OCI-LY7 (cell line): Measurements from ENCODE around the gene SPACA4. TPM values are rescaled to one million over a fixed set of nuclear protein-coding genes. Genes with fewer than 3 reads are reported as not detected.

Experiments used
- Bru-seq: library from RNA; stranded (reverse); fragments of 400-500 nt; gene quantifications from one replicate; lab custom pipeline; 2021; lab: Mats Ljungman, UMichigan
- BruChase-seq, 2 experiments: library from RNA; stranded (reverse); fragments of 400-500 nt; gene quantifications; one replicate each; lab custom pipeline; 2021; lab: Mats Ljungman, UMichigan
- BruUV-seq: library from RNA; stranded (reverse); fragments of 400-500 nt; replicated peaks from 2 replicates; lab custom pipeline; 2021; lab: Mats Ljungman, UMichigan
- CTCF ChIA-PET: fragments of 300-600 bp; sonication (Branson Sonifier 250); formaldehyde crosslinking; loops from one replicate; lab custom pipeline; 2022; ENCODE audit warnings: antibody characterized with exemption; ENCODE audit not compliant: unreplicated experiment; lab: Charles Lee
- POLR2A ChIA-PET: fragments of 300-600 bp; sonication (Branson Sonifier 250); formaldehyde crosslinking; loops from one replicate; lab custom pipeline; 2022; ENCODE audit warnings: antibody characterized with exemption; lab: Charles Lee
- DNase-seq: peaks from one replicate; pipeline ENCODE4 v3.0.0-alpha.2; 2015; ENCODE audit warnings: low spot score
- H2AFZ ChIP-seq: fragments of 200-600 bp; sonication (generic), shearing (Covaris generic); 2 replicates; pipeline ENCODE4 v1.6.1; 2014; ENCODE audit warnings: mild to moderate bottlenecking, antibody characterized with exemption, low read length, moderate library complexity
- H3K27ac ChIP-seq: fragments of 200-600 bp; sonication (generic); 2 replicates; pipeline ENCODE4 v1.5.1; 2014; ENCODE audit warnings: mixed run types, low read depth, mild to moderate bottlenecking, moderate library complexity, low read length, inconsistent platforms; ENCODE audit not compliant: poor library complexity, severe bottlenecking
- H3K36me3 ChIP-seq: fragments of 200-600 bp; sonication (generic); 2 replicates; pipeline ENCODE4 v1.6.1; 2014; ENCODE audit warnings: mild to moderate bottlenecking, antibody characterized with exemption, low read length, moderate library complexity, mixed read lengths; ENCODE audit not compliant: insufficient read depth
- H3K4me1 ChIP-seq: fragments of 200-600 bp; sonication (generic); 2 replicates; pipeline ENCODE4 v1.5.1; 2014; ENCODE audit warnings: mild to moderate bottlenecking, low read length; ENCODE audit not compliant: insufficient read depth, poor library complexity, severe bottlenecking
- H3K4me2 ChIP-seq: fragments of 200-600 bp; sonication (generic); 2 replicates; pipeline ENCODE4 v1.6.1; 2014; ENCODE audit warnings: mild to moderate bottlenecking, low read length
- H3K4me3 ChIP-seq: fragments of 200-600 bp; sonication (generic); 2 replicates; pipeline ENCODE4 v1.5.1; 2014; ENCODE audit warnings: mild to moderate bottlenecking, low read depth, low read length; ENCODE audit not compliant: poor library complexity, severe bottlenecking
- H3K79me2 ChIP-seq: fragments of 200-600 bp; sonication (generic); 2 replicates; pipeline ENCODE4 v1.6.1; 2016; ENCODE audit warnings: low read depth, mild to moderate bottlenecking, low read length, moderate library complexity, mixed read lengths; ENCODE audit not compliant: insufficient read depth
- H3K9me2 ChIP-seq: fragments of 200-600 bp; sonication (generic); 2 replicates; pipeline ENCODE4 v1.6.1; 2016; ENCODE audit warnings: mild to moderate bottlenecking, low read length, mixed read lengths; ENCODE audit not compliant: insufficient read depth
- H3K9me3 ChIP-seq: fragments of 200-600 bp; sonication (generic); 2 replicates; pipeline ENCODE4 v1.6.1; 2014; ENCODE audit warnings: mild to moderate bottlenecking, mixed run types, low read length, mixed read lengths
- H4K20me1 ChIP-seq: fragments of 200-600 bp; sonication (generic); 2 replicates; pipeline ENCODE4 v1.6.1; 2014; ENCODE audit warnings: mild to moderate bottlenecking, antibody characterized with exemption, low read length, moderate library complexity, mixed read lengths; ENCODE audit not compliant: insufficient read depth
- EZH2phosphoT487 ChIP-seq: fragments of 200-600 bp; sonication (generic); IDR thresholded peaks from 2 replicates; pipeline ENCODE4 v1.6.1; 2018; ENCODE audit warnings: low read depth, borderline replicate concordance, mild to moderate bottlenecking, mixed run types, antibody characterized with exemption, low read length, moderate library complexity, mixed read lengths
- intact Hi-C: fragments of 100-400 bp; cut with micrococcal nuclease; formaldehyde crosslinking; loops from one replicate; pipeline ENCODE4 v1.10.0; 2022; ENCODE audit not compliant: unreplicated experiment
- long read RNA-seq: library from polyadenylated mRNA; stranded (forward); transcript quantifications from one replicate; pipeline ENCODE4 v2.0.0, GENCODE V29; 2022
- total RNA-seq, 2 experiments: library from RNA; depleted of rRNA in 1 of 2; stranded (reverse); fragments of >200 nt in 1 of 2; shearing (Covaris generic) in 1 of 2; gene quantifications; 2 replicates each; pipeline ENCODE4 v1.2.3, GENCODE V29; 2014 to 2022
- TF ChIP-seq, protein P1 (sequence below): fragments of 200-600 bp; sonication (generic); conservative IDR thresholded peaks from 2 replicates; pipeline ENCODE4 v1.5.1; 2014; ENCODE audit warnings: mild to moderate bottlenecking, antibody characterized with exemption, low read length, moderate library complexity, mixed read lengths

The SPACA4 gene, protein sequence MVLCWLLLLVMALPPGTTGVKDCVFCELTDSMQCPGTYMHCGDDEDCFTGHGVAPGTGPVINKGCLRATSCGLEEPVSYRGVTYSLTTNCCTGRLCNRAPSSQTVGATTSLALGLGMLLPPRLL
- total RNA-seq (2014; rRNA removed; shearing (Covaris generic)) (not detected in 2 replicates), total RNA-seq (2022) (not detected in 2 replicates), Bru-seq, nascent RNA (not detected), BruChase-seq, experiment 1, labeled RNA remaining after a 6-hour chase (not detected), BruChase-seq, experiment 2, labeled RNA remaining after a 2-hour chase (not detected)
- long read RNA-seq, result 0 reads

DNA sequence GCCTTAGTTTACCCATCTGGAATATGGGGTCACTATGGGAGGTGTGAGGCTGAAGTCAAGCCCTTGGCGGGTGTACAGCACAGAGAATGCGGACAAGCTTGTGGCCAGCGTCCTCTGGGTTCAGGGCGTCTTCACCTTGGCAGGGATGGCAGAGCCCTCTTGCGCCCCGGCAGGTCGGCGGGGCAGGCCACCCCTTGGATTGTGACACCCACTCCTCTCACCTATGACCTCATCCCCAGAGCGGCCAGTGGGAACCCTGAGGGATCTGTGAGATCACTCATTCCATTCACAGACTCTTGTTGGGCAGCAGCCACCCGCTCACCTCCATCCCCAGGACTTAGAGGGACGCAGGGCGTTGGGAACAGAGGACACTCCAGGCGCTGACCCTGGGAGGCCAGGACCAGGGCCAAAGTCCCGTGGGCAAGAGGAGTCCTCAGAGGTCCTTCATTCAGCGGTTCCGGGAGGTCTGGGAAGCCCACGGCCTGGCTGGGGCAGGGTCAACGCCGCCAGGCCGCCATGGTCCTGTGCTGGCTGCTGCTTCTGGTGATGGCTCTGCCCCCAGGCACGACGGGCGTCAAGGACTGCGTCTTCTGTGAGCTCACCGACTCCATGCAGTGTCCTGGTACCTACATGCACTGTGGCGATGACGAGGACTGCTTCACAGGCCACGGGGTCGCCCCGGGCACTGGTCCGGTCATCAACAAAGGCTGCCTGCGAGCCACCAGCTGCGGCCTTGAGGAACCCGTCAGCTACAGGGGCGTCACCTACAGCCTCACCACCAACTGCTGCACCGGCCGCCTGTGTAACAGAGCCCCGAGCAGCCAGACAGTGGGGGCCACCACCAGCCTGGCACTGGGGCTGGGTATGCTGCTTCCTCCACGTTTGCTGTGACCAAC is at the start of gene SPACA4:
SPACA4 (plus strand) TSS at position 280 of the 896 bp plus-strand sequence; CDS start at position 517, 237 bp downstream.
- ChIA-PET POLR2A (interaction anchor here (0.8 kb wide), 1 partner anchor 127 kb away, joined by 4 read pairs; no protein-coding TSS in a partner anchor), CTCF (no interaction called here)
- no peaks in the 10 kb centered on the region for H3K9me2 ChIP-seq
- intact Hi-C loops, result no loop called here
- H4K20me1 ChIP-seq, result no peaks in the 10 kb centered on the region
- no peak within 1 kb of the TSS for H3K27ac ChIP-seq
- peaks cover 34% of the 10 kb centered on the region for H3K36me3 ChIP-seq
- H3K4me2 ChIP-seq, result no peak within 1 kb of the TSS
- TF ChIP-seq, protein P1, sequence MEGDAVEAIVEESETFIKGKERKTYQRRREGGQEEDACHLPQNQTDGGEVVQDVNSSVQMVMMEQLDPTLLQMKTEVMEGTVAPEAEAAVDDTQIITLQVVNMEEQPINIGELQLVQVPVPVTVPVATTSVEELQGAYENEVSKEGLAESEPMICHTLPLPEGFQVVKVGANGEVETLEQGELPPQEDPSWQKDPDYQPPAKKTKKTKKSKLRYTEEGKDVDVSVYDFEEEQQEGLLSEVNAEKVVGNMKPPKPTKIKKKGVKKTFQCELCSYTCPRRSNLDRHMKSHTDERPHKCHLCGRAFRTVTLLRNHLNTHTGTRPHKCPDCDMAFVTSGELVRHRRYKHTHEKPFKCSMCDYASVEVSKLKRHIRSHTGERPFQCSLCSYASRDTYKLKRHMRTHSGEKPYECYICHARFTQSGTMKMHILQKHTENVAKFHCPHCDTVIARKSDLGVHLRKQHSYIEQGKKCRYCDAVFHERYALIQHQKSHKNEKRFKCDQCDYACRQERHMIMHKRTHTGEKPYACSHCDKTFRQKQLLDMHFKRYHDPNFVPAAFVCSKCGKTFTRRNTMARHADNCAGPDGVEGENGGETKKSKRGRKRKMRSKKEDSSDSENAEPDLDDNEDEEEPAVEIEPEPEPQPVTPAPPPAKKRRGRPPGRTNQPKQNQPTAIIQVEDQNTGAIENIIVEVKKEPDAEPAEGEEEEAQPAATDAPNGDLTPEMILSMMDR, result no peak
- no peak for TF ChIP-seq EZH2phosphoT487
- no peaks in the 10 kb centered on the region for H3K9me3 ChIP-seq
- H3K4me3 ChIP-seq, result no peak within 1 kb of the TSS
- H3K4me1 ChIP-seq, result peaks cover 8% of the 10 kb centered on the region
- no peak within 1 kb of the TSS for H2AFZ ChIP-seq
- no peak for DNase-seq
- no peaks in the 10 kb centered on the region for H3K79me2 ChIP-seq
- no TSS peak for BruUV-seq

DNA sequence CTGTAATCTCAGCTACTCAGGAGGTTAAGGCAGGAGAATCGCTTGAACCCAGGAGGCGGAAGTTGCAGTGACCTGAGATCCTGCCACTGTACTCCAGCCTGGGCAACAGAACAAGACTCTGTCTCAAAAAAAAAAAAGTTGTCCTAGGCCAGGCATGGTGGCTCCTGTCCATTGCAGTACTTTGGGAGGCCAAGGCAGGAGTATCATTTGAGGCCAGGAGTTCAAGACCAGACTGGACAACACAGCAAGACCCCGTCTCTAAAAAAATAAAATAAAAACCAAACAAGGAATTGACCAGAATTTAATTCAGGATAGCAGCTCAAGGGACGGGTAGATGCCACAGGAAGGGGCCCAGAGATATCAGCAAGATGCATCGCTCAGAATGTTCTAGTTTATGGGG is 49.7 kb upstream of the SPACA4 start:
- H3K4me2 ChIP-seq, result no peak overlapping the region
- no peaks in the 10 kb centered on the region for H3K79me2 ChIP-seq
- ChIA-PET POLR2A (no interaction called here), CTCF (no interaction called here)
- no peaks in the 10 kb centered on the region for H3K9me3 ChIP-seq
- TF ChIP-seq, protein P1, result no peak
- no peak for TF ChIP-seq EZH2phosphoT487
- H3K9me2 ChIP-seq, result no peaks in the 10 kb centered on the region
- H3K4me1 ChIP-seq, result no peaks in the 10 kb centered on the region
- H3K27ac ChIP-seq, result no peak overlapping the region
- no peaks in the 10 kb centered on the region for H3K36me3 ChIP-seq
- no peak for DNase-seq
- intact Hi-C loops, result no loop called here
- no peak overlapping the region for H2AFZ ChIP-seq
- no TSS peak for BruUV-seq
- no peaks in the 10 kb centered on the region for H4K20me1 ChIP-seq
- H3K4me3 ChIP-seq, result no peak overlapping the region
